HL-60 (cell line): ENCODE results near the gene FALEC.

Experiments
- DNase-seq, 2 experiments: peaks; one replicate each; pipeline ENCODE4 v3.0.0-alpha.2; 2010 to 2020; ENCODE audit warnings: low read depth in 1 of 2, low spot score in 1 of 2
- H3K27ac ChIP-seq: fragments of 250-450 bp; sonication (Bioruptor Pico); replicated peaks from 2 replicates; pipeline ENCODE4 v1.5.1; 2020; ENCODE audit warnings: mild to moderate bottlenecking, moderate library complexity
- H3K27me3 ChIP-seq: fragments of 250-450 bp; sonication (Bioruptor Pico); 2 replicates; pipeline ENCODE4 v1.5.1; 2021; ENCODE audit warnings: mild to moderate bottlenecking, moderate library complexity; ENCODE audit not compliant: insufficient read depth, poor library complexity, severe bottlenecking
- H3K4me3 ChIP-seq: replicated peaks from 2 replicates; pipeline ENCODE4 v1.5.1; 2011; ENCODE audit warnings: mild to moderate bottlenecking, control low read depth, low read length; ENCODE audit not compliant: insufficient read depth
- GABPA ChIP-seq: IDR thresholded peaks from 2 replicates; pipeline ENCODE4 v1.6.1; 2012; ENCODE audit warnings: low read depth
- POLR2AphosphoS5 ChIP-seq: IDR thresholded peaks from 2 replicates; pipeline ENCODE4 v1.6.1; 2012; ENCODE audit warnings: low read depth
- REST ChIP-seq: IDR thresholded peaks from 2 replicates; pipeline ENCODE4 v1.6.1; 2012; ENCODE audit warnings: low read depth; ENCODE audit not compliant: insufficient replicate concordance
- SPI1 ChIP-seq: IDR thresholded peaks from 2 replicates; pipeline ENCODE4 v1.6.1; 2012; ENCODE audit warnings: low read depth, mild to moderate bottlenecking, borderline replicate concordance
- TF ChIP-seq, protein P1 (sequence below): IDR thresholded peaks from one replicate; pipeline ENCODE4 v1.5.1; 2011; ENCODE audit warnings: low read length, control low read depth, inconsistent platforms; ENCODE audit not compliant: insufficient read depth

Gene FALEC

DNA sequence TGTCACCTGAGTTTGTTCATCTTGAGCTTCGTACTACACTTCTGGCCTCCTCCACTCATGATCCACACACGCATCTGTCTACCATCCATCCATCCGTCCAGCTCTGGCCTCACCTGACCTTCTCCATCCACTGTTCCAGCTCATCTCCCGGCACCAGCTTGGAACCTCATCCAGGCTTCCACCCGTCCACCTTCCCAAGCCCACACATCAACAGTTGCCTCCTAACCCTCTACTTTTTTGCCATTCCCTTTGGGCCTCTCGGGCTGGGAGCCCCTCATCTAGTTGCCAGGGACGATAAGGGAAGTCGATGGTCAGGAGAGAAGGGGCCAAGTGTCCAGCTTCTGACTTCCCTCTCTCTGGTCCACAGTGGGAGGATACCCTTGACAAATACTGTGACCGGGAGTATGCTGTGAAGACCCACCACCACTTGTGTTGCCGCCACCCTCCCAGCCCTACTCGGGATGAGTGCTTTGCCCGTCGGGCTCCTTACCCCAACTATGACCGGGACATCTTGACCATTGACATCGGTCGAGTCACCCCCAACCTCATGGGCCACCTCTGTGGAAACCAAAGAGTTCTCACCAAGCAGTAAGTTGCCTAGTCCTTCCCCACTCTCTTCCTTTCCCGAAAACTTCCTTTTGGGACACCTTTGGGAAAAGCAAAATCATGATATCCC is 3.4 kb upstream of the FALEC start:
- H3K4me3 ChIP-seq = no peak overlapping the region
- H3K27me3 ChIP-seq = no peaks in the 10 kb centered on the region
- no peak for DNase-seq
- no peak for TF ChIP-seq POLR2AphosphoS5
- no peak for TF ChIP-seq SPI1
- TF ChIP-seq GABPA = no peak
- TF ChIP-seq, protein P1, sequence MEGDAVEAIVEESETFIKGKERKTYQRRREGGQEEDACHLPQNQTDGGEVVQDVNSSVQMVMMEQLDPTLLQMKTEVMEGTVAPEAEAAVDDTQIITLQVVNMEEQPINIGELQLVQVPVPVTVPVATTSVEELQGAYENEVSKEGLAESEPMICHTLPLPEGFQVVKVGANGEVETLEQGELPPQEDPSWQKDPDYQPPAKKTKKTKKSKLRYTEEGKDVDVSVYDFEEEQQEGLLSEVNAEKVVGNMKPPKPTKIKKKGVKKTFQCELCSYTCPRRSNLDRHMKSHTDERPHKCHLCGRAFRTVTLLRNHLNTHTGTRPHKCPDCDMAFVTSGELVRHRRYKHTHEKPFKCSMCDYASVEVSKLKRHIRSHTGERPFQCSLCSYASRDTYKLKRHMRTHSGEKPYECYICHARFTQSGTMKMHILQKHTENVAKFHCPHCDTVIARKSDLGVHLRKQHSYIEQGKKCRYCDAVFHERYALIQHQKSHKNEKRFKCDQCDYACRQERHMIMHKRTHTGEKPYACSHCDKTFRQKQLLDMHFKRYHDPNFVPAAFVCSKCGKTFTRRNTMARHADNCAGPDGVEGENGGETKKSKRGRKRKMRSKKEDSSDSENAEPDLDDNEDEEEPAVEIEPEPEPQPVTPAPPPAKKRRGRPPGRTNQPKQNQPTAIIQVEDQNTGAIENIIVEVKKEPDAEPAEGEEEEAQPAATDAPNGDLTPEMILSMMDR = no peak
- no peak for TF ChIP-seq REST
- H3K27ac ChIP-seq = no peak overlapping the region

DNA sequence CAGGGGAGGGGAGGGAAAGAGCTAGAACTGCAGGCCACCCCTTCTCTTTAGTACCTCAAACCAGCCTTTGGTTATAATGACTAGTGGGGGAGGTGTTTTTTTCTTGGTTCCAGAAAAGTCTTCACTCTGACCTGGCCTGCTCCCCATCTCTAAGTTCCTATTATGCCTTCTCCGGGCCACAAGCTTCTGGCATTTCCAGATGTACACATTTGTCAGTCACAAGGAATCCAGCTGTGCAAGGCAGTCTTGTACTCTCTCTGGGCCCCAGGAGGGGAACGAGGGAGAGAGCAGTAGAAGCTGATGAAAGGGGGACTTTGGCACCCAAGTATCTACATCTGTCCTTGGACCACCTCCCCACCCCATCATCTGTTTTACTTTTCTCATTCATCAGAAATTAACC is 2.7 kb upstream of the FALEC start:
- no peaks in the 10 kb centered on the region for H3K27me3 ChIP-seq
- no peak for DNase-seq
- TF ChIP-seq, protein P1 = no peak
- TF ChIP-seq SPI1 (no peak), GABPA (no peak), REST (no peak), POLR2AphosphoS5 (no peak)
- H3K4me3 ChIP-seq = no peak overlapping the region
- H3K27ac ChIP-seq = no peak overlapping the region

DNA sequence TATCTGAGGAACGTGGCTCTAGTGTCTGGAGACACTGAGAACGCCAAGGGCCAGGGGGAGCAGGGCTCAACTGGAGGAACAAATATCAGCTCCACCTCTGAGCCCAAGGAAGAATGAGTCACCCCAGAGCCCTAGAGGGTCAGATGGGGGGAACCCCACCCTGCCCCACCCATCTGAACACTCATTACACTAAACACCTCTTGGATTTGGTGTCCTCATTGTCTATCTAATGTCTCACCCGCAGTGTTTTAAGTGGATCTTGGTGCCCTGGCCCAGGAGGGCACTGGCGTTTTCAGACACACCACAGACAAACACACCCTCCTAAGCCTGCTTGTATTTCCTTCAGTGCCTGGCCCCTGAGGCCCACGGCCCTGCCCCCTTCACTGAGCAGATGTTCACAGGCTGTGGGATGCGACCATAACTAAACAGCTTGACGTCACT is 2.2 kb upstream of the FALEC start:
- Histone ChIP-seq H3K27ac (no peak overlapping the region), H3K27me3 (no peaks in the 10 kb centered on the region), H3K4me3 (no peak overlapping the region)
- TF ChIP-seq SPI1 (no peak), GABPA (no peak), REST (no peak), POLR2AphosphoS5 (no peak)
- TF ChIP-seq, protein P1 = no peak
- DNase-seq = no peak
